GM12874 (cell line): Measurements from ENCODE around the gene DTWD2.

Experiments used
- TF ChIP-seq, protein P1 (sequence below): IDR thresholded peaks from 2 replicates; pipeline ENCODE4 v1.5.1; 2011; ENCODE audit warnings: low read depth, mild to moderate bottlenecking, control low read depth, low read length, moderate library complexity; ENCODE audit not compliant: insufficient read depth

DTWD2 gene

GRCh38 chr5:118818604-118819003 lies 169.7 kb downstream of the DTWD2 start:
- TF ChIP-seq, protein P1, sequence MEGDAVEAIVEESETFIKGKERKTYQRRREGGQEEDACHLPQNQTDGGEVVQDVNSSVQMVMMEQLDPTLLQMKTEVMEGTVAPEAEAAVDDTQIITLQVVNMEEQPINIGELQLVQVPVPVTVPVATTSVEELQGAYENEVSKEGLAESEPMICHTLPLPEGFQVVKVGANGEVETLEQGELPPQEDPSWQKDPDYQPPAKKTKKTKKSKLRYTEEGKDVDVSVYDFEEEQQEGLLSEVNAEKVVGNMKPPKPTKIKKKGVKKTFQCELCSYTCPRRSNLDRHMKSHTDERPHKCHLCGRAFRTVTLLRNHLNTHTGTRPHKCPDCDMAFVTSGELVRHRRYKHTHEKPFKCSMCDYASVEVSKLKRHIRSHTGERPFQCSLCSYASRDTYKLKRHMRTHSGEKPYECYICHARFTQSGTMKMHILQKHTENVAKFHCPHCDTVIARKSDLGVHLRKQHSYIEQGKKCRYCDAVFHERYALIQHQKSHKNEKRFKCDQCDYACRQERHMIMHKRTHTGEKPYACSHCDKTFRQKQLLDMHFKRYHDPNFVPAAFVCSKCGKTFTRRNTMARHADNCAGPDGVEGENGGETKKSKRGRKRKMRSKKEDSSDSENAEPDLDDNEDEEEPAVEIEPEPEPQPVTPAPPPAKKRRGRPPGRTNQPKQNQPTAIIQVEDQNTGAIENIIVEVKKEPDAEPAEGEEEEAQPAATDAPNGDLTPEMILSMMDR, result no peak

DNA sequence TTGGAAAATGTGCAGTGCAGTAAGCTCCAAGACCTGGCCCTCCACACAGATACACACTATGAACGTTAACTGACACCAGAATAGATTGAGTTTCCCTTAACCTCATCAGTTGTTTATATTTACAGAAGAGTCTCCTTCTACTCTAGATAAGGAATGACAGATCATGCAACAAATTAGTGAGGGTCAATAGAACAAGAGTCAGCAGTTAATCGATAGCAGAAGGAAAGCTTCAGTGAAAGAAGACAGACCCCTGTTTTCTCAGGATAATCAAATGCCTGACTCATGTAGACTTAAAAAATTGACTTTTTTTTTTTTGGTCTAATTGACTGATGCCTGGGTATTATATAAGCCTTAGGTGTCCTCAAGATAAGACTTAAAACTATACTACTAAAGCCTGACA lies 179.9 kb downstream of the DTWD2 start:
- TF ChIP-seq, protein P1, result no peak

GRCh38 chr5:118806571-118806970 lies 181.8 kb downstream of the DTWD2 start:
- TF ChIP-seq, protein P1, result no peak

DNA sequence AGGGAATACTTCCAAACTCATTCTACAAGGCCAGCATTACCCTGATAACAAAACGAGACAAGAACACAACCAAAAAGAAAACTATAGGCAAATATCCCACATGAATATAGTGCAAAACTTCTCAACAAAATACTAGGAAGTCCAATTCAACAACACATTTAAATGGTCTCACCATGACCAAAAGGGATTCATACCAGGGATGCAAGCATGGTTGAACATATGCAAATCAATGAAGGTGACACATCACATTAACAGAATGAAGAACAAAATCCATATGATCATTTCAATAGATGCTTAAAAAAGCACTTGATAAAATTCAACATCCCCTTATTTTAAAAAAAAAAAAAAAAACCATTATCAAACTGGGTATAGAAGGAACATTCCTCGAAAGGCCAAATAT lies 186.0 kb downstream of the DTWD2 start:
- TF ChIP-seq, protein P1, result no peak

- TF ChIP-seq, protein P1, result no peak
Observed at GRCh38 chr5:118796081-118796480, 192.3 kb downstream of the DTWD2 start.

DNA sequence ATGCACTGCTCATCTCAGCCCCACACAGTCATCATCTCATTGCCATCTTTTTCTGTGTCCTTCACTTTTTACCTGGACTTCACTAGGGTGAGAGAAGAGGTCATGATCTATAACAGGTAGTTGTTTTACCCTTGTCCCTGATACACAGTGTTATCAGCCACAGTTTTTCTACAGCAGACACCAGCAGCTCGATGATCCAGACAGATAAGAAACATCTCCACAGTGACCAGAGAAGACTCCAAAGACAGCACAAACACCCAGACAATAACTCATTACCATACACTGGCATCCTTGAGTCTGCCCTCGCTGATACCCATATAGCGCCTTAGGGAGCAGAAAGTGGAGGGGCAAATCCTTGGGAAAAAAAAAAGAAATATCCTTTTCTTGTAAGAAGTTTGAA lies 194.1 kb downstream of the DTWD2 start:
- TF ChIP-seq, protein P1, result no peak

- TF ChIP-seq, protein P1, result no peak
Observed at GRCh38 chr5:118793652-118794051, 194.7 kb downstream of the DTWD2 start.

GRCh38 chr5:118793091-118793490 lies 195.3 kb downstream of the DTWD2 start:
- TF ChIP-seq, protein P1, result no peak
